Measurements from ENCODE around the gene DNAJB1. TPM values are rescaled to one million over a fixed set of nuclear protein-coding genes. Genes with fewer than 3 reads are reported as not detected.
"Not testable (repeated sequence)": the region's sequence is repeated elsewhere in the genome, so short reads cannot be mapped to it uniquely, and the experiment has no call there.

Gene DNAJB1
- total RNA-seq (754 TPM), polyA plus RNA-seq (100 to 1,000 TPM; 302 to 349 (median 332) TPM)

DNA sequence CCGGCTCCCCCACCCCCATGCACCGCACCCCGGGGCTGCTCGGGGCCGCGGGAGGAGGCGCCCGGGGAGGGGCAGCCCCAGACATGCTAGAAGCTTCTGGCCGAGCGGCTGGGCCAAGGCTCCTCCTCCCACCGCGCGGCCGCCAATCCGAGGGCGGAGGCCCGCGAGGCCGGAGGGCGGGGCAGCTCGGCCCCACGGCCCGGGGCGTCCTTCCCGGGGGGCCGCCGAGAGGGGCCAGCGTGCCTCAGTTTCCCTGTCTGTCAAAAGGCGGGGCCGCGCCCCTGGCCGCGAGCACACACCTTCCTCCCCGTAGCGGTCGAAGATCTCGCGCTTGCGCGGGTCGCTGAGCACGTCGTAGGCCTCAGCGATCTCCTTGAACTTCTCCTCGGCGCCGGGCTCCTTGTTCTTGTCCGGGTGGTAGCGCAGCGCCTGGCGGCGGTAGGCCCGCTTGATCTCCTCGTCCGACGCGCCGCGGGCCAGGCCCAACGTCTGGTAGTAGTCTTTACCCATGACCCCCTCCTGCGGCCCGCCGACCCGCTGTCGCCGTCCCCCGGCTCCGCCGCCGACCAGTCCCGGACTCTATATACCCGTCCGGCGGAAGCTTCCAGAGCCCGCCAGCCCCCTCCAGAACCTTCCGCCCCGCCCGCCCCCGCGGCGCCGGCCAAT is at the start of gene DNAJB1:
DNAJB1 (minus strand) TSS at position 558 of the 666 bp plus-strand sequence; CDS start at position 510, 48 bp downstream.
- Mint-ChIP-seq H3K27ac (peak within 1 kb of the TSS; percentile 98 to 100 (median 99)), H3K9me3 (peaks cover 0 to 4% (median 0%) of the 10 kb centered on the region in 7 donors), H3K4me3 (peak within 1 kb of the TSS; percentile 95 to 98 (median 97)), H3K4me1 (peaks cover 15 to 80% (median 54%) of the 10 kb centered on the region in 4 donors), H3K27me3 (peaks cover 12% of the 10 kb centered on the region), H3K36me3 (peaks cover 26% of the 10 kb centered on the region)
- Histone ChIP-seq H3K4me3 (ENCODE audit: low read depth, low read length) (peak within 1 kb of the TSS; percentile 99), H3K36me3 (ENCODE audit: control insufficient read depth, insufficient read depth, low read length) (peaks cover 34% of the 10 kb centered on the region), H3K27me3 (ENCODE audit: control insufficient read depth, insufficient read depth, low read length) (no peaks in the 10 kb centered on the region), H3K4me1 (ENCODE audit: control insufficient read depth, insufficient read depth, low read length, poor library complexity, severe bottlenecking) (peaks cover 75% of the 10 kb centered on the region), H3K9me3 (ENCODE audit: control insufficient read depth in 2 of 2, low read length in 2 of 2) (no peaks in the 10 kb centered on the region), H3K27ac (ENCODE audit: insufficient read depth, low read length, poor library complexity, severe bottlenecking) (peak within 1 kb of the TSS; percentile 94)
- DNase-seq = peak in 2 of 3 donors; percentile 66 to 76
- peak; percentile 50 to 63 for ATAC-seq (ENCODE audit: low read depth in 2 of 2)

DNA sequence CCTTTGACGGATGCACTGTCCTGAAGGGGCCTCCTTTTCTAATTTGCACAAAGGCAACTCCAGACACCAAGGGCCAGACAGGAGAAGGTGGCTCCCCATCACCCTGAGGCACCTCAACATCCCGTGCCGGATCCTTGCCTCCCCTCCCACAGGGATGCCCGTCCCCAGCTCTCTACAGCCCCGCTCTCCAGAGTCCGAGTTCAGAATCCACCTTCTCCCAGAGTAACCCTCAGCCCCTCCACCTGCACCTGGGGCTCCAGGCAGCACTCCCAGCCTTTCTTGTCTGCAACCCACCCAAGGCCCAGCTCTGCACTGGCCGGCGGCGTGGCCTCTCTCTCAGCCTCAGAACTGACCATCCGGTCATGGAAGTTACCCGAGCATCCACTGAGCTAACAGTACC is 48.9 kb upstream of the DNAJB1 start:
- H3K9me3 ChIP-seq (ENCODE audit: control insufficient read depth in 2 of 2, low read length in 2 of 2) = no peaks in the 10 kb centered on the region
- Mint-ChIP-seq H3K27me3 (no peaks in the 10 kb centered on the region), H3K4me1 (peaks cover 6 to 46% (median 20%) of the 10 kb centered on the region in 4 donors), H3K9me3 (no peaks in the 10 kb centered on the region), H3K36me3 (peaks cover 7% of the 10 kb centered on the region), H3K4me3 (peak overlapping the region in 1 of 4 donors; percentile 41), H3K27ac (peak overlapping the region in 1 of 3 donors; percentile 48)
- H3K27ac ChIP-seq (ENCODE audit: insufficient read depth, low read length, poor library complexity, severe bottlenecking) = no peak overlapping the region
- DNase-seq (no peak), ATAC-seq (ENCODE audit: low read depth in 2 of 2) (no peak)
- H3K4me3 ChIP-seq (ENCODE audit: low read depth, low read length) = no peak overlapping the region
- H3K36me3 ChIP-seq (ENCODE audit: control insufficient read depth, insufficient read depth, low read length) = peaks cover 23% of the 10 kb centered on the region
- H3K27me3 ChIP-seq (ENCODE audit: control insufficient read depth, insufficient read depth, low read length) = no peaks in the 10 kb centered on the region
- H3K4me1 ChIP-seq (ENCODE audit: control insufficient read depth, insufficient read depth, low read length, poor library complexity, severe bottlenecking) = peaks cover 15% of the 10 kb centered on the region

DNA sequence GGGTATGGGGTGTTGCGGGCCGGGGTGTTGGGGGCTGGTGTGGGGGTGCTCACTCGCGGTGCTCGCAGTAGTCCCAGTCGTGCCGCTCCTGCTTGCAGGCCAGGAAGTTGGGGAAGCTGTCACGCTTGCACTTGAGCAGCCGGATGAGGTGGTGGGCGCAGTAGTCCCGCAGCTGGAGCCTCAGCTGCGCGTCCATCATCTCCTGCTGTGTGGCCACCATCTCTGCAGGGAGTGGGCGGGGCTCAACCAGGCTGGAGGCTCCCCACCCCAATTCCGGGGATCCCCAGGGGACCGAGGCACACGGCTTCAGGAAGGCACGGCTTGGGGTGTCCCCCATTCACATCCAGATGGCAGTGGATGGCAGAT is 48.5 kb upstream of the DNAJB1 start:
- H3K36me3 Mint-ChIP-seq = peaks cover 5% of the 10 kb centered on the region
- Histone ChIP-seq H3K4me3 (ENCODE audit: low read depth, low read length) (no peak overlapping the region), H3K36me3 (ENCODE audit: control insufficient read depth, insufficient read depth, low read length) (peaks cover 23% of the 10 kb centered on the region), H3K27me3 (ENCODE audit: control insufficient read depth, insufficient read depth, low read length) (no peaks in the 10 kb centered on the region), H3K4me1 (ENCODE audit: control insufficient read depth, insufficient read depth, low read length, poor library complexity, severe bottlenecking) (peaks cover 14% of the 10 kb centered on the region), H3K27ac (ENCODE audit: insufficient read depth, low read length, poor library complexity, severe bottlenecking) (no peak overlapping the region), H3K9me3 (ENCODE audit: control insufficient read depth in 2 of 2, low read length in 2 of 2) (no peaks in the 10 kb centered on the region)
- no peak for DNase-seq
- H3K4me1 Mint-ChIP-seq = peaks cover 2 to 42% (median 18%) of the 10 kb centered on the region in 4 donors
- no peaks in the 10 kb centered on the region for H3K27me3 Mint-ChIP-seq
- H3K4me3 Mint-ChIP-seq = peak overlapping the region in 1 of 4 donors; percentile 41
- ATAC-seq (ENCODE audit: low read depth in 2 of 2) = no peak
- H3K27ac Mint-ChIP-seq = no peak overlapping the region
- no peaks in the 10 kb centered on the region for H3K9me3 Mint-ChIP-seq

DNA sequence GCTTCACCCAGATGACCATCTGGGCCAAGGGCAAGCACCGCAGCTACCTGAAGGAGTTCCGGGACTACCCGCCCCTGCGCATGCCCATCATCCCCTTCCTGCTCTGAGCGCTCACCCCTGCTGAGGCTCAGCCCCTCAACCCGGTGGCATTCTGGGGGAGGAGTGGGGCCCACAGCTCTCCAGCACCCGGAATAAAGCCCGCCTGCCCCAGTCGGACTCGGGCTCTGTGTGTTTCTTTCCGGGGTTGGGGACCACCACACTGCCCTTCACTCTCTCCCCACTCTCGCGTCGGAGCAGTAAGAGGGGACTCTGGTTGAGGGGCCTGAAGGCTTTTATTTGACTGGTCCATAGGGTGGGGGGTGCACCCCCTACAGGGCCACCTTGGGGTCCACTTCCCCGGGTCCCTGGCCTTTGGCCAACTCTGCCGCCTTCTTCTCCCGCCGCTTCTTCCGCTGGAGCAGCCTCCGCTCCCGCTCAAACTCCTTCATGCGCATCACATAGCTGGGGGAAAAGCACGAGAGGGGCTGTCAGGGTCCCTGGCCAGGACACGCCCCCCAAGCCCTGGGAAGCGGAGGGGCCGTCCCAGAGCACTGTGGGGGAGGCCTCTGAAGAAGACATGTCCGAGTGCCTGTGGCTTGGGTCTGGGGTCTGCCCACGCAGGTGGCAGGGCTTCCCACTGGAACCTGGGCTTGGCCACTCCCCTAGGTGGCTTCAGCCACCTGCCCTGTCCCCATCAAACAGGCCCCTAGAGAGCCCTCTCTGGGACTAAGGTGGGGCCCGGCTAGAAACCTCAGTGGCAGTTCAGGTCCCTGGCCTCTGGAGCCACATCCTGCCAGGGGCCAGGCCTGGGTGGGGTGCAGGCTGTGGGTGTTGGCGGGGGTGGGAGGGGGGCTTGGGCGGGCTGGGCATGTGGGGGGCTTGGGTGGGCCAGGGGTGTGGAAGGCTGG is 47.8 kb upstream of the DNAJB1 start:
- peaks cover 23% of the 10 kb centered on the region for H3K36me3 ChIP-seq (ENCODE audit: control insufficient read depth, insufficient read depth, low read length)
- H3K4me3 ChIP-seq (ENCODE audit: low read depth, low read length) = no peak overlapping the region
- H3K9me3 ChIP-seq (ENCODE audit: control insufficient read depth in 2 of 2, low read length in 2 of 2) = no peaks in the 10 kb centered on the region
- H3K4me1 ChIP-seq (ENCODE audit: control insufficient read depth, insufficient read depth, low read length, poor library complexity, severe bottlenecking) = peaks cover 7% of the 10 kb centered on the region
- H3K9me3 Mint-ChIP-seq = no peaks in the 10 kb centered on the region
- H3K36me3 Mint-ChIP-seq = peaks cover 3% of the 10 kb centered on the region
- H3K4me3 Mint-ChIP-seq = no peak overlapping the region
- ATAC-seq (ENCODE audit: low read depth in 2 of 2) (no peak), DNase-seq (no peak)
- peaks cover 0 to 40% (median 15%) of the 10 kb centered on the region in 4 donors for H3K4me1 Mint-ChIP-seq
- no peaks in the 10 kb centered on the region for H3K27me3 Mint-ChIP-seq
- no peak overlapping the region for H3K27ac ChIP-seq (ENCODE audit: insufficient read depth, low read length, poor library complexity, severe bottlenecking)
- no peaks in the 10 kb centered on the region for H3K27me3 ChIP-seq (ENCODE audit: control insufficient read depth, insufficient read depth, low read length)
- no peak overlapping the region for H3K27ac Mint-ChIP-seq

DNA sequence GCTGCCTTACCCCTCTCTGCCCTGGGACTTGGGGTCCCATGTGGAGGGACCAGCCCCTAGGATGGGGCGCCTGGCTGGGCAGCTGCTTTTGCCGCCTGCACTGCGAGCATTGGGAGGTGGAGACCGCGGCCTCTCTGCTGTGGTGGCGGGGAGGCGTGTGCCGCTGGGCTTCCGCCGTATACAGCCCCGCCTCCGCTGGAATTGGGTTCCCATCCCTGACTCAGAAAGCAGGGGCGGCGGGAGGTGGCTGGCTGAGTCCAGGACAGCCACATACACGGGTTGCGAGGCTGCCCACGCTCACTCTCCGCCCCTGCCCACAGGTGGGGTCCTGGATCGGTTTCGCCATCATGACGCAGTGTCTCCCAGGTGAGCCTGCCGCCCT is 47.1 kb upstream of the DNAJB1 start:
- H3K9me3 Mint-ChIP-seq = no peaks in the 10 kb centered on the region
- no peaks in the 10 kb centered on the region for H3K27me3 Mint-ChIP-seq
- Histone ChIP-seq H3K27me3 (ENCODE audit: control insufficient read depth, insufficient read depth, low read length) (no peaks in the 10 kb centered on the region), H3K36me3 (ENCODE audit: control insufficient read depth, insufficient read depth, low read length) (peaks cover 23% of the 10 kb centered on the region), H3K4me1 (ENCODE audit: control insufficient read depth, insufficient read depth, low read length, poor library complexity, severe bottlenecking) (peaks cover 3% of the 10 kb centered on the region), H3K9me3 (ENCODE audit: control insufficient read depth in 2 of 2, low read length in 2 of 2) (no peaks in the 10 kb centered on the region), H3K4me3 (ENCODE audit: low read depth, low read length) (no peak overlapping the region), H3K27ac (ENCODE audit: insufficient read depth, low read length, poor library complexity, severe bottlenecking) (no peak overlapping the region)
- DNase-seq (no peak), ATAC-seq (ENCODE audit: low read depth in 2 of 2) (no peak)
- peaks cover 0 to 37% (median 16%) of the 10 kb centered on the region in 4 donors for H3K4me1 Mint-ChIP-seq
- peaks cover 3% of the 10 kb centered on the region for H3K36me3 Mint-ChIP-seq
- no peak overlapping the region for H3K4me3 Mint-ChIP-seq
- H3K27ac Mint-ChIP-seq = no peak overlapping the region

DNA sequence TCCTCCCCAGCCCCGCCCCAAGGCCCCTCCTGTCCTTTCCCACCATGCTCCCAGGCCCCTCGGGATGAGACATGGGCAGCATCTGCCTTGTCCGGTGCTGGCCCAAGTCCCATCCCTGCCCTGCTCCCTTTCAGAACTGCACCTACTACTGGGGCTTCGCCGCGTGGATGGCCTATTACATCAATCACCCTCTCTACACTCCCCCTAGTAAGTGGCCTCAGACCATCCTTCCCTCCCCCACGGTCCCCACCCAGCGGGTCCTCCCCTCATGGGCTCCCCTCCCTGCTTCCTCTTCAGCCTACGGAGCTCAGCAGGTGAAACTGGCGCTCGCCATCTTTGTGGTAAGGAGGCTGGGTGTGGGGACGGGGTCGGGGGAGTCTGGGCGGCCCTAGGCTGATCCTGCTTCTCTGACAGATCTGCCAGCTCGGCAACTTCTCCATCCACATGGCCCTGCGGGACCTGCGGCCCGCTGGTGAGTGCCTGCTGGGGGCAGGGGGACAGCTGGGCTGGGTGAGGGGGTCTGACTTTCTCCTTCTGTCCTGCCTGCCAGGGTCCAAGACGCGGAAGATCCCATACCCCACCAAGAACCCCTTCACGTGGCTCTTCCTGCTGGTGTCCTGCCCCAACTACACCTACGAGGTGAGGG is 46.6 kb upstream of the DNAJB1 start:
- not testable (repeated sequence) for H3K27ac ChIP-seq (ENCODE audit: insufficient read depth, low read length, poor library complexity, severe bottlenecking); H3K27ac Mint-ChIP-seq; H3K9me3 ChIP-seq (ENCODE audit: control insufficient read depth in 2 of 2, low read length in 2 of 2); H3K36me3 Mint-ChIP-seq; H3K27me3 ChIP-seq (ENCODE audit: control insufficient read depth, insufficient read depth, low read length); H3K4me3 ChIP-seq (ENCODE audit: low read depth, low read length); H3K9me3 Mint-ChIP-seq; H3K27me3 Mint-ChIP-seq; DNase-seq; H3K4me1 ChIP-seq (ENCODE audit: control insufficient read depth, insufficient read depth, low read length, poor library complexity, severe bottlenecking); H3K4me3 Mint-ChIP-seq; ATAC-seq (ENCODE audit: low read depth in 2 of 2)
- H3K4me1 Mint-ChIP-seq = peaks cover 0 to 39% (median 16%) of the 10 kb centered on the region in 4 donors
- peaks cover 23% of the 10 kb centered on the region for H3K36me3 ChIP-seq (ENCODE audit: control insufficient read depth, insufficient read depth, low read length)

- peaks cover 0 to 38% (median 10%) of the 10 kb centered on the region in 4 donors for H3K4me1 Mint-ChIP-seq
- no peaks in the 10 kb centered on the region for H3K27me3 Mint-ChIP-seq
- H3K4me3 Mint-ChIP-seq = no peak overlapping the region
- Histone ChIP-seq H3K27me3 (ENCODE audit: control insufficient read depth, insufficient read depth, low read length) (no peaks in the 10 kb centered on the region), H3K4me3 (ENCODE audit: low read depth, low read length) (no peak overlapping the region), H3K27ac (ENCODE audit: insufficient read depth, low read length, poor library complexity, severe bottlenecking) (no peak overlapping the region), H3K9me3 (ENCODE audit: control insufficient read depth in 2 of 2, low read length in 2 of 2) (no peaks in the 10 kb centered on the region), H3K4me1 (ENCODE audit: control insufficient read depth, insufficient read depth, low read length, poor library complexity, severe bottlenecking) (peaks cover 7% of the 10 kb centered on the region), H3K36me3 (ENCODE audit: control insufficient read depth, insufficient read depth, low read length) (peaks cover 23% of the 10 kb centered on the region)
- H3K36me3 Mint-ChIP-seq = peaks cover 3% of the 10 kb centered on the region
- H3K27ac Mint-ChIP-seq = no peak overlapping the region
- H3K9me3 Mint-ChIP-seq = no peaks in the 10 kb centered on the region
- ATAC-seq (ENCODE audit: low read depth in 2 of 2) = peak; percentile 49 to 50
- DNase-seq = peak in 2 of 3 donors; percentile 32 to 40
Observed at GRCh38 chr19:14563989-14564651, 45.9 kb upstream of the DNAJB1 start.
